Tibial nerve (tissue), 4 donors: ENCODE measurements around the gene FANCC. TPM values are rescaled to one million over a fixed set of nuclear protein-coding genes. Genes with fewer than 3 reads are reported as not detected.
A peak's percentile ranks its signal among the peaks of the same experiment; 100 is the strongest.

Experiments
- DNase-seq, 2 donors: peaks; one replicate each; pipeline ENCODE4 v3.0.0-alpha.2; 2019; ENCODE audit warnings: low spot score in 2 of 2
- H3K27ac ChIP-seq, 4 donors: fragments of 200-600 bp; sonication (generic) in 3 of 4; one replicate each; pipeline ENCODE4 v1.5.1; 2017 to 2019; ENCODE audit warnings: mild to moderate bottlenecking in 1 of 4
- H3K27me3 ChIP-seq, 2 donors: fragments of 200-600 bp; sonication (generic) in 1 of 2; one replicate each; pipeline versions ENCODE4 v1.5.1 to v1.6.0; 2017 to 2019
- H3K36me3 ChIP-seq, 3 donors: fragments of 200-600 bp; sonication (generic); one replicate each; pipeline ENCODE4 v1.5.1; 2018 to 2019
- H3K4me1 ChIP-seq, 4 donors: fragments of 200-600 bp; sonication (generic) in 3 of 4; one replicate each; pipeline ENCODE4 v1.5.1; 2017 to 2019
- H3K4me3 ChIP-seq, 4 donors: fragments of 200-600 bp; sonication (generic) in 3 of 4; one replicate each; pipeline ENCODE4 v1.5.1; 2017 to 2019; ENCODE audit warnings: mild to moderate bottlenecking in 1 of 4, moderate library complexity in 1 of 4
- H3K9me3 ChIP-seq, 4 donors: fragments of 200-600 bp; sonication (generic) in 3 of 4; one replicate each; pipeline ENCODE4 v1.5.1; 2017 to 2019
- EP300 ChIP-seq, 2 donors: sonication (generic); formaldehyde crosslinking; IDR thresholded peaks; one replicate each; pipeline ENCODE4 v1.6.1; 2017; ENCODE audit warnings: antibody characterized with exemption in 2 of 2, mild to moderate bottlenecking in 1 of 2
- POLR2A ChIP-seq, 2 donors: fragments of 450-650 bp; IDR thresholded peaks; one replicate each; pipeline ENCODE4 v1.6.1; 2017; ENCODE audit warnings: antibody characterized with exemption in 2 of 2, mild to moderate bottlenecking in 2 of 2, moderate library complexity in 2 of 2
- WGBS, 2 donors: methylation state at CpG; one replicate each; pipeline ENCODE4 v1.1.5; 2018; 5-methylcytosine and 5-hydroxymethylcytosine counted together
- total RNA-seq, 4 donors: library from RNA; depleted of rRNA; stranded (reverse); fragments of >200 nt; gene quantifications; one replicate each; pipeline ENCODE4 v1.1.0, GENCODE V29; 2016
- TF ChIP-seq, protein P1 (sequence below), 5 experiments: fragments of 200-600 bp in 3 of 5; fragments of 450-650 bp in 2 of 5; sonication (generic) in 3 of 5; IDR thresholded peaks; one replicate each; pipeline ENCODE4 v1.5.1; 2016 to 2019; ENCODE audit warnings: antibody characterized with exemption in 5 of 5, mild to moderate bottlenecking in 3 of 5, moderate library complexity in 2 of 5

The FANCC gene
- total RNA-seq, 4 donors from 2014 or later = 6.5 to 12.6 (median 10.2) TPM

DNA sequence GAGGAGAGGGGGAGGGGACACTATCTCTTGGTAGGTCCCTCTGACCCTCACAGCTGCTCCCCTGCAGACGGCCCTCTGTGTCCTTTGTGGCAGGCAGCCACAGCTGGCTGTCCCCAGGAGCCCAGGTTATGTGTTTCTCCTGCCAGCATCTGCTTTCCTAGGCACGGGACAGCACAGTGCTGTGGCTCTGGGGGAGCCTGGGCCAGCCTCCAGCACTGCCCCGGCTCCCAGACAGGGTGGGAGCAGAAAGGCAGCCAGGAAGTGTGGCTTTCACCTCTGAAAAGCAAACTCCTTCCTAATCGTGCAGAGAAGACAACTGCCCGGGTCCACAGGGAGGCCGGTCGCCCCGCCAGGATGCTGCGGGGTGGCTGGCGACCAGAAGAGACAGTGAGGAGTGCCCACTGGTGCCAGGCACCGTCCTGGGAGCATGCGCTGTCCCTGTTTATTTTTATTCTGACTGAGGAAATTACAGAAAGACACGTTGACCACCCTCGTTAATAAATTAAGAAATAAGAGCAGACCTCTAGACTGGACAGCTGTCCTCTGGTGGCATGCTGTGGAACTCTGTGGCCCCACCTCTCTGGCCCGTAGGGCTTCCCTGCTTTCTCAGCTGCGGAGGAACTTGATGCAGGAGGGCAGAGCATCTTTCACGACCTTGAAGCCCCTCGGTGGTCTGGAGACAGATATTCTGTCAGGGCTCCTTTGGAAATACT is 240.3 kb downstream of the FANCC start:
- H3K36me3 ChIP-seq = peaks cover 0 to 46% (median 0%) of the 10 kb centered on the region in 3 donors
- no peak for DNase-seq
- H3K27me3 ChIP-seq = no peaks in the 10 kb centered on the region
- H3K27ac ChIP-seq = peak overlapping the region; percentile 64 to 97 (median 90)
- peak overlapping the region in 1 of 4 donors; percentile 8 for H3K4me3 ChIP-seq
- H3K9me3 ChIP-seq = no peaks in the 10 kb centered on the region
- peaks cover 0 to 98% (median 69%) of the 10 kb centered on the region in 4 donors for H3K4me1 ChIP-seq
- 37 to 38% methylated on average over 18 of the region's 18 CpGs for WGBS, 2 donors
- TF ChIP-seq, protein P1, sequence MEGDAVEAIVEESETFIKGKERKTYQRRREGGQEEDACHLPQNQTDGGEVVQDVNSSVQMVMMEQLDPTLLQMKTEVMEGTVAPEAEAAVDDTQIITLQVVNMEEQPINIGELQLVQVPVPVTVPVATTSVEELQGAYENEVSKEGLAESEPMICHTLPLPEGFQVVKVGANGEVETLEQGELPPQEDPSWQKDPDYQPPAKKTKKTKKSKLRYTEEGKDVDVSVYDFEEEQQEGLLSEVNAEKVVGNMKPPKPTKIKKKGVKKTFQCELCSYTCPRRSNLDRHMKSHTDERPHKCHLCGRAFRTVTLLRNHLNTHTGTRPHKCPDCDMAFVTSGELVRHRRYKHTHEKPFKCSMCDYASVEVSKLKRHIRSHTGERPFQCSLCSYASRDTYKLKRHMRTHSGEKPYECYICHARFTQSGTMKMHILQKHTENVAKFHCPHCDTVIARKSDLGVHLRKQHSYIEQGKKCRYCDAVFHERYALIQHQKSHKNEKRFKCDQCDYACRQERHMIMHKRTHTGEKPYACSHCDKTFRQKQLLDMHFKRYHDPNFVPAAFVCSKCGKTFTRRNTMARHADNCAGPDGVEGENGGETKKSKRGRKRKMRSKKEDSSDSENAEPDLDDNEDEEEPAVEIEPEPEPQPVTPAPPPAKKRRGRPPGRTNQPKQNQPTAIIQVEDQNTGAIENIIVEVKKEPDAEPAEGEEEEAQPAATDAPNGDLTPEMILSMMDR (IDR thresholded peaks at IDR 0.05) = peak in 2 of 5 experiments; percentile 17 to 29
- TF ChIP-seq EP300 (IDR thresholded peaks at IDR 0.05) (no peak), POLR2A (IDR thresholded peaks at IDR 0.05) (no peak)

DNA sequence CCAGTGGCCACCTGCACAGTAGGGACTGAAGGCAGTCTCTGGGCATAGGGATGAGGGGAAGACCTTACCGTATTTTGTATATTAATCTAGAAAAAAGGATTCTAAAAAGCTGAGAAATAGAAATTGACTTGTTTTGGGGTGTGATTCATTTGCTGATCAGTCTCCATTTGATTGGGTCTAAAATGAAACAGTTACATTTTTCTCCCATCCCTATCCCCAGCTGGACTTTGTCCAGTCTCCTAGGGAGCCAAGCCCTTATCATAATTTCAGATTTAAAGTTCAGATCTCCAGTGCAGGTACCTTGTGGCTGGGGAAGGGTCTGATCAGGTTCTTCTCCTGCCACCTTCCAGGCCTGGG is 240.8 kb downstream of the FANCC start:
- TF ChIP-seq, protein P1 (IDR thresholded peaks at IDR 0.05) = no peak
- TF ChIP-seq POLR2A (IDR thresholded peaks at IDR 0.05) (no peak), EP300 (IDR thresholded peaks at IDR 0.05) (no peak)
- WGBS, 2 donors = 50 to 54% methylated on average over 1 of the region's 1 CpG
- DNase-seq = no peak
- H3K4me3 ChIP-seq = no peak overlapping the region
- no peaks in the 10 kb centered on the region for H3K9me3 ChIP-seq
- peak overlapping the region; percentile 64 to 97 (median 90) for H3K27ac ChIP-seq
- H3K27me3 ChIP-seq = no peaks in the 10 kb centered on the region
- peaks cover 0 to 98% (median 68%) of the 10 kb centered on the region in 4 donors for H3K4me1 ChIP-seq
- H3K36me3 ChIP-seq = peaks cover 0 to 46% (median 0%) of the 10 kb centered on the region in 3 donors

DNA sequence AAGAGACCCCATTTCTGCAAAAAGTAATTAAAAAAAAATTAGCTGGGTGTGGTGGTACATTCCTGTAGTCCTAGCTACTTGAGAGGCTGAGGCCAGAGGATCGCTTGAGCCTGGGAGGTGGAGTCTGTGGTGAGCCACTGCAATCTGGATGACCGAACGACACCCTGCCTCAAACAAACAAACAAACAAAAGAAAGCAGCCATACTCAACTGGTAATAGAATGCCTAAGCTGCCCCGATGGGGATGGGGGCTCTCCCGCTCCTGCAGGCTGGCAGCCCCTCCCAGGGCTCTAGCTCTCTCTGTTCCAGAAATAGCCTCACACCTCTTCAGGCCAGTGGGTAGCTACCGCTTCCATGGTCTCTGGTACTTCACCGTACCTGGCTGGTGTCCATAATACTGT is 241.8 kb downstream of the FANCC start:
- Histone ChIP-seq H3K9me3 (no peaks in the 10 kb centered on the region), H3K27me3 (no peaks in the 10 kb centered on the region), H3K4me3 (no peak overlapping the region), H3K27ac (peak overlapping the region; percentile 4 to 97 (median 90)), H3K4me1 (peaks cover 0 to 100% (median 71%) of the 10 kb centered on the region in 4 donors), H3K36me3 (peaks cover 0 to 41% (median 0%) of the 10 kb centered on the region in 3 donors)
- peak in 1 of 2 donors; percentile 6 for TF ChIP-seq EP300 (IDR thresholded peaks at IDR 0.05)
- TF ChIP-seq POLR2A (IDR thresholded peaks at IDR 0.05) = no peak
- WGBS, 2 donors = 62 to 79% methylated on average over 7 of the region's 7 CpGs
- DNase-seq = no peak

DNA sequence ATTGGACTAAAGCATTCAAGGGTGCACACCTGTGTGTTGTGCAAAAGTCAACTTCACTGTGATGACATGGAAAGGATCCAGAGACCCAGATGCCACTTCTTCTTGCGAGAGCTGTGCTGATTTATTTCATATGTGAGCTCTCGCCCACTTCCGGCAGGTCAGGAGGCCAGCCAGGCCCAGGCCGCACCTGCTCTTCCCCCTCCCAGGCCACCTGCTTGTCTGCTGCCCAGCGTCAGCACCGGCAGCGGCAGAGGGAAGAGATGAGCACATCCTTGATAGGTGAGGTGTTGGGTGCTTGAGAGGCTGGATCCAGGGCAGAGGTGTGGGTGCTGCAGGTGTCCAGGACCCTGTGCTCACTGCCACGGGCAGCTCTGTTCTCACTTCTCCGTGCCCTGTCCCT is 242.9 kb downstream of the FANCC start:
- WGBS, 2 donors = 63 to 81% methylated on average over 8 to 9 of the region's 9 CpGs
- no peak for DNase-seq
- peaks cover 0 to 100% (median 76%) of the 10 kb centered on the region in 4 donors for H3K4me1 ChIP-seq
- TF ChIP-seq POLR2A (IDR thresholded peaks at IDR 0.05) (no peak), EP300 (IDR thresholded peaks at IDR 0.05) (peak in 1 of 2 donors; percentile 9)
- H3K27ac ChIP-seq = peak overlapping the region; percentile 11 to 97 (median 54)
- H3K27me3 ChIP-seq = no peaks in the 10 kb centered on the region
- H3K9me3 ChIP-seq = no peaks in the 10 kb centered on the region
- no peak overlapping the region for H3K4me3 ChIP-seq
- H3K36me3 ChIP-seq = peaks cover 0 to 43% (median 0%) of the 10 kb centered on the region in 3 donors

DNA sequence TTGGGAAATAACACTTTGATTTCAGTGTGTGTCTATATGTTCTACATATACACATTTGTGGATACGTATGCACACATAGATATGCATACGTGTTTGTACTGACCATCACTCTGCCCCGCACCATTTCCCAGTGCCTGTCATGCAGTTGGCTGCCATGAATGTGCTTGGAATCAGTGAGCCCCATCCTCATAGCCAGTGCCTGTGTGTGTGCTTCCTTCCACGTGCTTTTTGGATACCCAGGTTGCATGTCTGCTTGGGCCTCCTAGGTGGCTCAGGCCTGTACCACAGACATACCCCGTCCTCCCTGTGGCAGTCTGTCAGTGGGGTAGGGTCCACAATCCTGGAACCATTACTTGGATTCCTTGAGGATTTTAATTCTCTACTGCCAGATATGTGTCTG is 243.6 kb downstream of the FANCC start:
- H3K27ac ChIP-seq = peak overlapping the region in 3 of 4 donors; percentile 30 to 97 (median 94)

More for the DNA sequence above, 243.6 kb downstream of the FANCC start:
- Histone ChIP-seq H3K9me3 (no peaks in the 10 kb centered on the region), H3K27me3 (no peaks in the 10 kb centered on the region), H3K36me3 (peaks cover 0 to 49% (median 0%) of the 10 kb centered on the region in 3 donors), H3K4me3 (no peak overlapping the region), H3K4me1 (peaks cover 0 to 100% (median 71%) of the 10 kb centered on the region in 4 donors)
- TF ChIP-seq, protein P1 (IDR thresholded peaks at IDR 0.05) = no peak
- no peak for TF ChIP-seq POLR2A (IDR thresholded peaks at IDR 0.05)
- no peak for TF ChIP-seq EP300 (IDR thresholded peaks at IDR 0.05)
- WGBS, 2 donors = 86 to 92% methylated on average over 5 of the region's 5 CpGs
- DNase-seq = no peak
